Naive thymus-derived CD8-positive, alpha-beta T cell (primary cell): ENCODE results near the gene PHRF1. TPM values are rescaled to one million over a fixed set of nuclear protein-coding genes. Genes with fewer than 3 reads are reported as not detected.

Experiments used
- ATAC-seq, 2 donors: fragments of 150-1000 bp; cut with Tn5 transposase in 1 of 2; sonication (Bioruptor Pico), chemical (Tn5 transposase) in 1 of 2; 1 replicate in 1 of 2; 2 replicates in 1 of 2; pipeline ENCODE4 v1.10.0; 2021; ENCODE audit warnings: mild to moderate bottlenecking in 2 of 2, moderate library complexity in 2 of 2
- POLR2A ChIA-PET: fragments of 350-600 bp; sonication (Branson Sonifier 250); formaldehyde crosslinking; loops from one replicate; lab custom pipeline; 2021; ENCODE audit warnings: antibody characterized with exemption; lab: Charles Lee
- DNase-seq, 10 donors: peaks; one replicate each; pipeline versions ENCODE4 v3.0.0 to v3.0.0-alpha.2; 2020 to 2022
- H3K27ac Mint-ChIP-seq, 10 donors: one replicate each; pipeline ENCODE4 v1.8.0; 2020 to 2022; ENCODE audit warnings: mild to moderate bottlenecking in 10 of 10, mixed read lengths in 10 of 10, moderate library complexity in 4 of 10, inconsistent platforms in 1 of 10
- H3K27me3 Mint-ChIP-seq, 5 donors: one replicate each; pipeline ENCODE4 v1.8.0; 2021 to 2022; ENCODE audit warnings: mixed read lengths in 5 of 5
- H3K36me3 Mint-ChIP-seq, 3 donors: one replicate each; pipeline ENCODE4 v1.8.0; 2020 to 2022; ENCODE audit warnings: mixed read lengths in 3 of 3, mild to moderate bottlenecking in 2 of 3, inconsistent platforms in 1 of 3
- H3K4me1 Mint-ChIP-seq, 4 donors: one replicate each; pipeline ENCODE4 v1.8.0; 2021 to 2022; ENCODE audit warnings: mixed read lengths in 4 of 4
- H3K4me3 Mint-ChIP-seq, 10 donors: one replicate each; pipeline ENCODE4 v1.8.0; 2020 to 2022; ENCODE audit warnings: mild to moderate bottlenecking in 10 of 10, mixed read lengths in 10 of 10, moderate library complexity in 6 of 10, inconsistent platforms in 1 of 10
- H3K9me3 Mint-ChIP-seq, 9 donors: one replicate each; pipeline ENCODE4 v1.8.0; 2020 to 2022; ENCODE audit warnings: mixed read lengths in 9 of 9, mild to moderate bottlenecking in 3 of 9, inconsistent platforms in 1 of 9, moderate library complexity in 1 of 9
- polyA plus RNA-seq, 3 donors: library from polyadenylated mRNA; unstranded; fragments of 300-500 nt; fragmentation: Illumina TruSeq; gene quantifications; one replicate each; pipeline ENCODE4 v1.2.3, GENCODE V29; 2021
- total RNA-seq, 8 experiments: library from RNA in 2 of 8; stranded (reverse) in 2 of 8; gene quantifications; one replicate each; pipeline ENCODE4 v1.2.3 and lab custom pipeline; 2021 to 2026

The PHRF1 gene
- total and polyA plus RNA-seq, 5 experiments from 2014 or later, result 3.5 to 54.7 (median 19.8) TPM

GRCh38 chr11:540583-541432 lies 35.5 kb upstream of the PHRF1 start:
- H3K9me3 Mint-ChIP-seq, result no peaks in the 10 kb centered on the region
- ATAC-seq (no peak), DNase-seq (no peak)
- no peaks in the 10 kb centered on the region for H3K27me3 Mint-ChIP-seq
- H3K27ac Mint-ChIP-seq, result peak overlapping the region in 1 of 10 donors; percentile 4
- POLR2A ChIA-PET, result interaction anchor here (0.8 kb wide), 1 partner anchor 12 kb away, joined by 3 read pairs; no protein-coding TSS in a partner anchor
- peaks cover 0 to 4% (median 2%) of the 10 kb centered on the region in 3 donors for H3K36me3 Mint-ChIP-seq
- peaks cover 2 to 20% (median 18%) of the 10 kb centered on the region in 4 donors for H3K4me1 Mint-ChIP-seq
- H3K4me3 Mint-ChIP-seq, result no peak overlapping the region

DNA sequence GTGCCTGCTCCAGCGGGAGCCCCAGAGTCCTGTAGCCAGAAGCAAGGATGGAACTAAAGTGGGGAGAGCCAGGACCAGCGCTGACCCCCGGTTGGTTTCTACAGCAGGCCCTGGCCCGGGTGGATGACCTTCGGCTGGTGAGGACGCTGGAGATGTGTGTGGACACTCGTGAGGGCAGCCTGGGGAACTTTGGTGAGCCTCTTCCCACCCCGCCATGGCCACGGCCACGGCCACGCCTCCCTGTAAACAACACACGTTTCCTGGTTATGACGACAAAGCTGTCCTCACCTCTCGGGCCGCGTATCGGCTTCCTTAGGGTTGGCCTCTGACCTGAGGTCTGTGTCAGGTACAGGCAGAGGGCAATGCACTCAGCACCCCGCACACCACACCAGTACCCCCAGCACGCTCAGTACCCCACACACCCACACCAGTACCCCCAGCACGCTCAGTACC lies 34.8 kb upstream of the PHRF1 start:
- Mint-ChIP-seq H3K9me3 (no peaks in the 10 kb centered on the region), H3K4me3 (no peak overlapping the region), H3K4me1 (peaks cover 0 to 16% (median 13%) of the 10 kb centered on the region in 4 donors), H3K36me3 (peaks cover 0 to 4% (median 2%) of the 10 kb centered on the region in 3 donors), H3K27me3 (no peaks in the 10 kb centered on the region), H3K27ac (peak overlapping the region in 1 of 10 donors; percentile 65)
- DNase-seq (peak in 1 of 10 donors; percentile 58), ATAC-seq (no peak)
- POLR2A ChIA-PET, result no interaction called here

DNA sequence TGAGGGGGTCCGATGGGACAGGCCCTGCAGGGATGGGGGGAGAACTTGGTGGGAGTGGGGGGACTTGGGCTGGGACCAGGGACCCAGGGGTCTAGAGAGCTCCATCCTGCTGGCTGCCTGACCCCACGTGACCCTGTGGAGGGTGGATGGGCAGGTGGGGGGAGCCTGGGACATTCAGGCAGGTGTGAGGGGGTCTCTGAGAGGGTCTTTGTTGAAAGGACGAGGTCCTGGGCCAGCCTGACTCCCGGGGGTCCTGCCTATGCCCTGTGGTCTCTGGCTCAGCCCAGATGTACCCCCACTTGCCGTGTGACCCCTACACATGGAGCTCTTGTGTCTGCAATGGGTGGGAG lies 31.5 kb upstream of the PHRF1 start:
- DNase-seq (no peak), ATAC-seq (no peak)
- POLR2A ChIA-PET, result interaction anchor here (0.8 kb wide), 1 partner anchor 150 kb away, joined by 3 read pairs; the partner anchor contains the start of genes DEAF1 and TMEM80

DNA sequence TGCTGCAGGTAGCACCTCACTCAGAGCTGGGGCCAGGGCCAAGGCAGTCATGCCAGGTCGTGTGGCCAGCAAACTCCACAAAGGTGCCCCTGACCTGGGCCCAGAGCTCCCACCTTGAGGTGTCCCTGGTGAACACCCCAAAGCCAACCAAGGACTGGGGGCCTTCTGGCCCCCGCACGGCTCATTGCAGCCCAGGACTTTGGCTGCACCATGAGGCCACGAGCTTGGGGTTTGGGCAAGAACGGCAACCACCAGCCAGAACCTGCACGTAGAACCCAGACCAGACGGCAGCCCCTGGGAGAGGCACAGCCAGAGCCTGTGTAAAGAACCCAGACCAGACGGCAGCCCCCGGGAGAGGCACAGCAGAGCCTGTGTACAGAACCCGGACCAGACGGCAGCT lies 31.1 kb upstream of the PHRF1 start:
- DNase-seq, result no peak
- Mint-ChIP-seq H3K4me1 (no peaks in the 10 kb centered on the region), H3K36me3 (peaks cover 0 to 4% (median 2%) of the 10 kb centered on the region in 3 donors), H3K9me3 (no peaks in the 10 kb centered on the region), H3K27ac (no peak overlapping the region), H3K27me3 (peaks cover 0 to 1% (median 0%) of the 10 kb centered on the region in 5 donors), H3K4me3 (no peak overlapping the region)
- POLR2A ChIA-PET, result interaction anchor here (0.8 kb wide), 1 partner anchor 150 kb away, joined by 3 read pairs; the partner anchor contains the start of genes DEAF1 and TMEM80
- no peak for ATAC-seq

More for the DNA sequence above, 31.5 kb upstream of the PHRF1 start:
- Mint-ChIP-seq H3K9me3 (no peaks in the 10 kb centered on the region), H3K27ac (peak overlapping the region in 1 of 10 donors; percentile 2), H3K27me3 (peaks cover 0 to 1% (median 0%) of the 10 kb centered on the region in 5 donors), H3K4me1 (no peaks in the 10 kb centered on the region), H3K36me3 (peaks cover 0 to 4% (median 2%) of the 10 kb centered on the region in 3 donors), H3K4me3 (no peak overlapping the region)

DNA sequence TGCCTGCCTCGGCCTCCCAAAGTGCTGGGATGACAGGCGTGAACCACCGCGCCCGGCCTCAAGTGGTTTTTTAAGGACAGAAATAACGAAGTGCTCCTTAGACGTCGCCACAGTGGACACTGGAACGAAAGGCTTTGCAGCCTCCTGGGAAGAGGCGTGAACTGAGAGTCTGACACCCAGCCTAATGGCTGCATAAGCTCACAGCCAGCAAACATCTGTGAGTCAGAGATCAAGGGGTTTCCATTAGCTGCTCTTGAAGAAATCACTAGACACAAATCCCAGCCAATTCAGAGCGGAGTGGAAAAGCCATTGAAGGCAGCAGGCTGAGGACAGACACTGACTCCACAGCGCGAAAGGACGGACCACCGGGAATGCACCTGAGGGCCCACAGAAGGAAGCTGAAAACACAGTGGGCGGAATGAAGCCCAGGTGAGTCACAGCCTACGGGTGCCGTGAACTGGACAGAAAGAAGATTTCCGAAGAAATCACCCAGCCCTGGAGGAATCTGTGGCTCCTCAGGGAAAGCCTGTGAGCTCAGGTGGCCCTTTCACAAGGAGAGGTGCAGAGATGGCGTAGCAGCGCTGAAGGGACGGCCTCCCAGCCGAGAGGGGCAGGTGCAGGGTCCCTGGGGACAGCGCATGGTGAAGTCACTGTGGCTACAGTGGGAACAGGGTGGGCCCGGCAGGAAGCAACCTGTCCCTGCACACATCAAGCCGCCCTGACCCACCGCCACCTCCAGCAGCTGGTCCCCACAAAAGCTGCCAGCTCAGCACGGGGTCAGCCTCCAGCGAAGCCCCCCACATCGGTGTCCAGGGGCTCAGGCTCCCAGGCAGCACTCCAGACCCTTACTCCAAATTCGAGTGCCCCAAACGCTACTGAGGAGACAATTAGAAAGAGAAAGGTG lies 27.3 kb upstream of the PHRF1 start:
- POLR2A ChIA-PET, result no interaction called here
- ATAC-seq, result no peak
- no peaks in the 10 kb centered on the region for H3K4me1 Mint-ChIP-seq
- no peak overlapping the region for H3K4me3 Mint-ChIP-seq
- H3K9me3 Mint-ChIP-seq, result no peaks in the 10 kb centered on the region
- H3K36me3 Mint-ChIP-seq, result no peaks in the 10 kb centered on the region
- H3K27me3 Mint-ChIP-seq, result peaks cover 0 to 1% (median 0%) of the 10 kb centered on the region in 5 donors
- peak in 1 of 10 donors; percentile 50 for DNase-seq
- H3K27ac Mint-ChIP-seq, result no peak overlapping the region

GRCh38 chr11:550021-550745 lies 26.1 kb upstream of the PHRF1 start:
- Mint-ChIP-seq H3K4me3 (no peak overlapping the region), H3K4me1 (no peaks in the 10 kb centered on the region), H3K27ac (no peak overlapping the region), H3K9me3 (no peaks in the 10 kb centered on the region), H3K36me3 (no peaks in the 10 kb centered on the region), H3K27me3 (peaks cover 0 to 1% (median 0%) of the 10 kb centered on the region in 5 donors)
- POLR2A ChIA-PET, result interaction anchor here (1.1 to 1.2 kb wide), 2 partner anchors 146 to 173 kb away, joined by 3 read pairs; partner anchors contain the start of gene TMEM80
- peak in 1 of 10 donors; percentile 51 for DNase-seq
- no peak for ATAC-seq

DNA sequence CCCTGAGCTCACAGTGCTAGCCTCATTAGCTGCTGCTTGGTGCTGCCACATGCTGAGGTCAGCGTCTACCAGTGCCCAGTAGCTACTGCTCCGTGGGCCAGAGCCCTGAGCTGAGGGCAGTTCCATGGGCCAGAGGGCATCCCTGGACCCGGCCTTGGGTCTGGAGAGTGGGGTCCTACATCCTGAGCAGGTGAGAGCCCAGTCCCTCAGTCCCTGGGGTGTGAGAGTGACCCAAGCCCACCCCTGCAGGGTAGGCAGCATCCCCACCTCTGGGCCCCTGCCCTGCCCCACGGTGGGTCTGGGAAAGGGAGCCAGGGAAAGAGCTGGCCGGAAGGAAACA lies 25.6 kb upstream of the PHRF1 start:
- DNase-seq (peak in 1 of 10 donors; percentile 57), ATAC-seq (no peak)
- POLR2A ChIA-PET, result interaction anchor here (1.1 to 1.2 kb wide), 2 partner anchors 145 to 173 kb away, joined by 3 read pairs; partner anchors contain the start of gene TMEM80
- Mint-ChIP-seq H3K4me1 (no peaks in the 10 kb centered on the region), H3K27me3 (peaks cover 0 to 1% (median 0%) of the 10 kb centered on the region in 5 donors), H3K36me3 (no peaks in the 10 kb centered on the region), H3K4me3 (no peak overlapping the region), H3K9me3 (no peaks in the 10 kb centered on the region), H3K27ac (no peak overlapping the region)

- Mint-ChIP-seq H3K27ac (no peak overlapping the region), H3K9me3 (no peaks in the 10 kb centered on the region), H3K4me1 (no peaks in the 10 kb centered on the region), H3K36me3 (no peaks in the 10 kb centered on the region), H3K27me3 (peaks cover 0 to 1% (median 0%) of the 10 kb centered on the region in 5 donors), H3K4me3 (no peak overlapping the region)
- ATAC-seq, result no peak
- peak in 1 of 10 donors; percentile 45 for DNase-seq
- POLR2A ChIA-PET, result interaction anchor here (0.6 to 1.2 kb wide), 3 partner anchors 41 to 173 kb away, joined by 3 read pairs; partner anchors contain the start of gene TMEM80
These were observed 25.1 kb upstream of the PHRF1 start for GRCh38 chr11:551131-551530.

GRCh38 chr11:551596-551995 lies 24.7 kb upstream of the PHRF1 start:
- no peak for ATAC-seq
- POLR2A ChIA-PET, result interaction anchor here (0.6 to 1.1 kb wide), 2 partner anchors 42 to 144 kb away, joined by 3 read pairs; partner anchors contain the start of gene TMEM80
- Mint-ChIP-seq H3K4me3 (no peak overlapping the region), H3K4me1 (peaks cover 0 to 3% (median 0%) of the 10 kb centered on the region in 4 donors), H3K27me3 (peaks cover 0 to 1% (median 0%) of the 10 kb centered on the region in 5 donors), H3K27ac (peak overlapping the region in 1 of 10 donors; percentile 62), H3K9me3 (no peaks in the 10 kb centered on the region), H3K36me3 (no peaks in the 10 kb centered on the region)
- DNase-seq, result peak in 1 of 10 donors; percentile 59

- peak overlapping the region in 2 of 10 donors; percentile 34 to 62 for H3K27ac Mint-ChIP-seq
- DNase-seq, result no peak
These were observed 22.9 kb upstream of the PHRF1 start for GRCh38 chr11:553083-553987.

GRCh38 chr11:553988-554340 lies 22.3 kb upstream of the PHRF1 start:
- no peaks in the 10 kb centered on the region for H3K36me3 Mint-ChIP-seq
- peak overlapping the region in 2 of 10 donors; percentile 50 to 56 for H3K4me3 Mint-ChIP-seq
- DNase-seq, result no peak
- H3K4me1 Mint-ChIP-seq, result peaks cover 0 to 4% (median 1%) of the 10 kb centered on the region in 4 donors
- H3K27me3 Mint-ChIP-seq, result no peaks in the 10 kb centered on the region
- POLR2A ChIA-PET, result interaction anchor here (1.2 to 7.7 kb wide), 8 partner anchors 18 to 171 kb away, joined by 4 to 47 read pairs (median 13); partner anchors contain the start of genes HRAS, IRF7, LRRC56 and PHRF1
- no peak for ATAC-seq
- no peaks in the 10 kb centered on the region for H3K9me3 Mint-ChIP-seq
- H3K27ac Mint-ChIP-seq, result peak overlapping the region in 1 of 10 donors; percentile 15

More at GRCh38 chr11:553083-553987, 22.9 kb upstream of the PHRF1 start:
- no peaks in the 10 kb centered on the region for H3K36me3 Mint-ChIP-seq
- H3K9me3 Mint-ChIP-seq, result no peaks in the 10 kb centered on the region
- H3K4me3 Mint-ChIP-seq, result peak overlapping the region in 4 of 10 donors; percentile 32 to 54 (median 46)
- ATAC-seq, result no peak
- POLR2A ChIA-PET, result interaction anchor here (1.2 to 7.7 kb wide), 6 partner anchors 18 to 169 kb away, joined by 4 to 47 read pairs (median 13); partner anchors contain the start of genes HRAS, IRF7, LRRC56 and PHRF1
- peaks cover 0 to 4% (median 0%) of the 10 kb centered on the region in 4 donors for H3K4me1 Mint-ChIP-seq
- peaks cover 0 to 1% (median 0%) of the 10 kb centered on the region in 5 donors for H3K27me3 Mint-ChIP-seq
